GM21423 (cell line): ENCODE data around the gene PRKAG2.
A peak's percentile ranks its signal among the peaks of the same experiment; 100 is the strongest.

Source experiments
- ATAC-seq: cut with Tn5 transposase; IDR thresholded peaks from one replicate; pipeline ENCODE4 v1.9.1; 2021; ENCODE audit warnings: mild to moderate bottlenecking, moderate library complexity; ENCODE audit not compliant: unreplicated experiment

The PRKAG2 gene

GRCh38 chr7:151732834-151733592 is 143.9 kb downstream of the PRKAG2 start:
- ATAC-seq, result no peak

DNA sequence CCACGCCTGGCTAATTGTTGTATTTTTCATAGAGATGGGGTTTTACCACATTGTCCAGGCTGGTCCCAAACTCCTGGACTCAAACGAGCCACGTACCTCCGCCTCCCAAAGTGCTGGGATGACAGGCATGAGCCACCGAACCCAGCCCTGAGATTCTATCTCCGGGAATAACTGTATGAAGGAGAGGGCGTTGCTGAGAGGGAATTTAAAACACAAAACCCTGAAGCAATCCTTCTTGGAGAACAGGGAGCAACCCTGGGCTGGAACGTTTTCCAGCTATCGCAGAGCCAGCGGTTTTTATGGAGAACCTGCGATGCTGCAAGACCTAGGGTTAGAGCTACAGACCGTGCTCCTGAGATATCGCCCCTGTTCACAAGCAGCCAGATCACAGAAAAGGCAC is 144.6 kb downstream of the PRKAG2 start:
- no peak for ATAC-seq

DNA sequence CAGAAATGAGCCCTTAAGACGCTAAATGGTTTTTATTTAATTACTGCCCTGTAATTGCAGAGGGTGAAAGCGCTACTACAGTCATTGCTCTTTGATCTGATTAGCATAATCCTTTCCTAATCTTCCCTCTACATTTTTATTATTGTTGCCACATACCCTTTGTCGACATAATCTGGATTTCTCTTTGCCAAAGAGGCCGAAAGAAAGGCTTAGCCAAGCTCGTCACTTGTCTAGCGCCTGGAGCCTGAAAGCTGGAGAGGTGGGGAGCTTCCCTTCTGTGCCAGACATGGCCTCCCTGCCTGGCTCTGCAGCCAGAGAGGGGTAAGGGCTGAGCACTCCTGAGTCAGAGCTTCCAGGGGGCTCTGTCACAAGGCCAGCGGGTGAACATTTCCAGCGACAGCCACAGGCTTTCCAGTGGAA is 145.9 kb downstream of the PRKAG2 start:
- ATAC-seq, result no peak

DNA sequence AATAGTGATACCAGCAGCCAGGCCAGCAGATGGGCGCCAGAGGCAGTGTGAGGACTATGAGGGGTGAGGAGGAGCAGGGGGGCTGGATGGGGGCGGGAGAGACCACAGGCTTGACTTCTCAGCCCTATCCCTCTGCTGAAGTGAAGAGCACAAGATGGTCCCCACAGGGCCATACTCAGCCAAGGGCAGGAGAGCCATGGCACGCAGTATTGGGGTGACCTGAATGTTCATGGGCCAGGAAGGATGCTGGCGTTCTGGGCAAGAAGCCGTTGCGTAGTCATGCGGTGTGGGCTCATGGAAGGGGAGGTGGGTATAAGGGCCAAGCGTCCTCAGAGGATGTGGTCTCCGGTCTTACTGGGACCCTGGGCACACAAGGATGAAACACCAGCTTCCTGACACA is 146.3 kb downstream of the PRKAG2 start:
- no peak for ATAC-seq

GRCh38 chr7:151729521-151729921 is 147.4 kb downstream of the PRKAG2 start:
- no peak for ATAC-seq

- no peak for ATAC-seq
Observed at GRCh38 chr7:151728746-151729145, 148.2 kb downstream of the PRKAG2 start.

DNA sequence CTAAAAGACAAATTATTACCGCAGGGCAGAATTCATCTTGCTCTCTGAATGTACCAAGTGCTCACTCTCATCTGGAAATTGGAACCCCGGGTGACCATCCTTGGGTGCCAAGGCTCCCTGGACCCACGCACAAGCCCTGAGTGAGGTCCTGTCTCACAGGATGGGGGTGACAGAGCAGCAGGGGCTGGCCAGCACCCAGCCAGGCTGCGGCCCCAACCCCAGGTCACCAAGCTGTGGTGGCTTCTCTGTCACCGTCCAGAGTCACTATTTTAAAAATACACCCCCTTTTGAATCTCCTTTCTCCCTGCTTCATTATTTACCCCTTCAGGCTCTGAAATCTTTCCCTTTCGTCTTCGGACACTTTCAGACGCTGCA is 148.6 kb downstream of the PRKAG2 start:
- ATAC-seq, result no peak

DNA sequence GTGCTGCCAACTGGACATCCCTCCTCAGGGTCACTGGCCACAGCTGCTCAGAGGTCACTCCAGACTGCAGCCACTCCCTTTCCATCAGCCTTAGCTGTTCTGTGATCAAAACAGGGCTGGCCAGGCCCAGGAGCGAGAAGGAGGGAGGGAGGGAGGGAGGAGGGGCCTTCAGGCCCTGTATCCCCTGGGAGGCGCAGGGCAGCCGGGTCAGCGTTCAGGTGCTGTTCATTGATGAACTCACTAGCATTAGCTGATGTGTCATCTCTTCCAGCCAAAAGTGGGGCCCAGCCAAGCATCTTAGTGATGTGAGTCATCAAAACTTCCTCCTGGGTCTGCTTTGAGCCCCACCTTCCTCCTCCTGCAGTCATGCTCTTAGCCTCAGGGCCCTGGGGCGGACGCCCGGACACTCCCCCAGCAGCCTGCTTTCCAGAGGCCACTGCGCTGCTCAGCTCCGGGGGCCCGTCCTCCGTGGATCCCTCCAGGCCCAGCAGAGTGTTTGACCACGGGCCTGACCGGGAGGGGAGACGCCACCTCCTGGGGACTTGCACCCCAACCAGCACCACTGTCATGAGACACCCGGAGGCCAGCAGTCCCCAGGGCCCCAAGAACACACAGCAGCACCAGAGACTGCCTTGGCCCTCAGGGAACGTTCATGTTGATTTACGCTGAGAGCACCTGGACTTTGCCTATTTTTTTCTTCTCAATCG is 149.2 kb downstream of the PRKAG2 start:
- peak; percentile 59 for ATAC-seq

GRCh38 chr7:151726652-151727578 is 150.0 kb downstream of the PRKAG2 start:
- ATAC-seq, result no peak

DNA sequence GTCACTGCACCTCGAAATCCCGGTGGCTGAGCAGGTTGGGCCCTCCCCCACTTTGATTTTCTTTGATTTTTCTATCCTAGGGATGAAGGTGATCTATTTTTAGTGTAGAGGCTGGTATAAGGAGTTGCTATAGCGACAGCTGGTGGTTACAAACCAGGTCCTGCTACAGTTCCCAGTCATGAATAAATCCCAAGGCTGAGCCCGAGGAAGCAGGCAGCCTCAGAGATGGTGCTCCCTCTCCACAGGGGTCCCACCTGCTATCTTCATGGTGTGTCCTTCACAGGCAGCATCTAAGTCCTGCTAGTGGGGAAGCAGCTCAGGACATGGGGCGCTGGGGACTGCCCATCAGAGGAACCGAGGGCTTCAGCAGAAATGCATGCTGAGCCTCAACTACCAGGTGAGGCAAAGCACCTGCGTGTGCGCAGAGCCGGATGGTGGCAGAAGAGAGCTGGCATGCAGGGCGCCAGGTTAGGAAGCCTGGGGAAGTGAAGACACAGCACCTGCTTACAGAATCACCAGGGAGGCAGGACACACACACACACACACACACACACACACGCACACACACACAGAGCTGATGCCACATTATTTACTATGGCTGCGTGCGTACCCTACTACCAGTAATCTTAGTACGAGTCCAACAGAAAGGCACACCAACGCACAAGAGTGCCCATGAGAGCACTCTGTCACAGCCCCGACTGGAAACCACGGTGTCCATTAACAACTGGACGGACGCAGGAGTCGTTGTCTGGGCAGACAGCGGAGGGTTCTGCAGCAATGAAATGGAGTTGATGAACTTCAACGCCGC is 150.9 kb downstream of the PRKAG2 start:
- no peak for ATAC-seq

GRCh38 chr7:151724920-151725584 is 151.9 kb downstream of the PRKAG2 start:
- ATAC-seq, result no peak

DNA sequence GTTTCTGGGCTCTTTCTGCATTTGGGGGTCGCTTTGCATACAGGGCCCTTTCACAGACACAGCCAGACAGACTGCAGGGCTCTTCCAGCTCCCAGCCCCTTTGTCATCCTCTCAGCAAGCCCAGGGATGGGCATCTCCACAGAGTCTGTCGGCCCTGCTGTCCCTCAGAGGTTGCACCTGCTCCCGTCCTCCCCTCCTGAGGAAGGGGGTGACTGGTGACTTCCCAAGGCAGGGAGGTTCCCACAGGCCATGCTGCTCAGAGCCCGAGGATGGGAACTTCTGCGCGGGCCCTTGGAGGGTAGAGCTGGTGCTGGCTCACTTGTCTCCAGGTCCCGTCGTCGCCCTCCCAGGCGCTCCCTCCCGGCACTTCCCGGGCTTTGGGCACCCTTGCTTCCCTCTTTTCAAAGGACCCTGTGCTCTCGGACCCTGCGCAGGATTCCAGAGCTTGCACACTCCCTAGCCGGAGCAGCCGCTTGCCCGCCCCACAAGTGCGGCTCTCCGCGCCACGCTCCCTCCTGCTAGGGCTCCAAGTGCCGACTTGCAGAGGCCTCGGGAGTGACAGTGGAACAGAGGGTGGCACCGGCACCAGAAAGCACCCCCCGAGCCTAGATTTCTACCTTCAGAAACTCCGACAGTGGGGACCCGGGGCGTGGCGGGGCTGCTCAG is 152.5 kb downstream of the PRKAG2 start:
- no peak for ATAC-seq

DNA sequence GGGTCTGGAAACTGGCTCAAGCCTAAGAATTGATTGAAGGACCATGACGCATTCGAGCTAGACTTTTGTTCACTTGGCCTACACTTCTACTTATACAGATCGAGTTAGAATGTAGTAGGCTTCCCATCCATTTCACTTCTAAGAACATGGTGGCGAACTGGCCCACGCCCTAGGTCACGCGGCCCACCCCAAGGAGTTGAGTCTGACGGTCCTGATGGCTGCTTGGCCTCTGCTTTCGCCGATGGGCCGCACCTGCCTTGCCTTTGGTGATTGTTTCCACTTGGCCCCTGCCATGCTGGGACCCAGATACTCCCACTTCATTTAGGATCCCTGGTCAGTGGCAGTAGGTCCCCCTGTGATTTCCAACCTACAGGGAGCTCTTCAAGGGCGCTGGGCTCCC is 153.6 kb downstream of the PRKAG2 start:
- ATAC-seq, result no peak

- ATAC-seq, result no peak
Observed at GRCh38 chr7:151722533-151722932, 154.4 kb downstream of the PRKAG2 start.

DNA sequence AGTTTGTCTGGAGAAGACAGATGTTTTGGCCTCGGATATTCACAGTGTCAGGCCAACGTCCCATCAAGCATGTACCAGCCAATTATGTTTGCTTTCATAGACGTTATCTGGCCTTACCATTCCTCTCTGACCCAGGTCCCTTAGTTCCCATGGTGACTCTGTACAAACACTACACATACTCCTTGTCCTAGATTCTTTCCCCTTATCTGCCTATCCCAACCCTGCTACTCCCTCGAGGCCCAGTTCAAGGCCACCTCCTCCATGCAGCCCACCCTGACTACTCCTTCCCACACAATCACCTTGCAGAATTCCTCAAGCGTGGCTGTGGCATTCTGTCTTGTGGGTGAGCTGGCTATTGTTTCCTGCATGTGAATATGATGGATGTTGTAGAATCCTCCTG is 155.2 kb downstream of the PRKAG2 start:
- no peak for ATAC-seq

- ATAC-seq, result no peak
Observed at GRCh38 chr7:151721236-151721635, 155.7 kb downstream of the PRKAG2 start.

- no peak for ATAC-seq
Observed at GRCh38 chr7:151720280-151720679, 156.6 kb downstream of the PRKAG2 start.

GRCh38 chr7:151719897-151720242 is 157.0 kb downstream of the PRKAG2 start:
- ATAC-seq, result no peak

GRCh38 chr7:151719031-151719896 is 157.7 kb downstream of the PRKAG2 start:
- ATAC-seq, result no peak
